ENCODE data around the gene SLIT3. TPM values are rescaled to one million over a fixed set of nuclear protein-coding genes. Genes with fewer than 3 reads are reported as not detected.

Gene SLIT3
- total RNA-seq, 2 experiments from 2014 or later: 0.30 to 0.43 TPM

DNA sequence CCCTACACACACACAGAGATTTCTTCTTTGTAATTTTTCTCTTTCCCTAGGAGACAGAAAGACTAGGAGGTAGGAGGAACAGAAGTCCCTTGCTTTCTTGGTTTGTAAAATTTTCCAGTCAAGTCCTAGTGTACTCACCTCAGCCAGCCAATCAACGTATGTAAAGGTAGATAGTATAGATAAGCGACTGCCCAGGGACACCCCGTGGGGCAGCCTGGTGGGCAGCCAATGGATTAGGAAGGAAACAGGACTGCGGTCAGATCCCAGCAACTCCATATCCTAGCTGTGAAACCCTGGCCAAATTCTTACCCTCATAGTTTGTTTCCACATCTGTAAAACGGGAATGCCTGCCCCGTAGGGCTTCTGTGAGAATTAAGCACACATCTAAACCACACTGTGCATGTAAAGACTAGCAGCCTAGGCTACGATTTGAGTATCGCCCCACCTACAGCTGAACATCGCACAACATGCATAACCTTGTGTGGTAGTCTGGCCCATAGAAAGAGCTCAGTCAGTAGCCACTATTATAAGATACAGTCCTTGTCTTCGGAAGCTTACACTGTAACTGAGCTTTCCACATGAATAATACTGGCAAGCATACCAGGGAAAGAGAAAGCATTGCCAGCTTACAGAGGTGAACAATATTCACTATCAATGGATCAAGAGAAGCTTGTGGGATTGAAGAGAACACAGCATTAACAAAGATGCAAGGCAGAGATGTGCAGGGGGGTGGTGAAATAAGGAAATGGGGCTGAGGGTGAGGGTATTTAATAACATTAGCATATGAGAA is 368.3 kb downstream of the SLIT3 start:
- Mint-ChIP-seq H3K4me3 (no peak overlapping the region), H3K27ac (no peak overlapping the region), H3K27me3 (ENCODE audit: low read depth) (peaks cover 5% of the 10 kb centered on the region), H3K4me1 (ENCODE audit: low read depth) (no peaks in the 10 kb centered on the region), H3K9me3 (no peaks in the 10 kb centered on the region), H3K36me3 (ENCODE audit: low read depth) (no peaks in the 10 kb centered on the region)
- DNase-seq: no peak
- CTCF ChIA-PET: interaction anchor here (0.6 to 1.3 kb wide), 2 partner anchors 253 to 1133 kb away, joined by 3 to 4 read pairs; no protein-coding TSS in a partner anchor
- intact Hi-C loops (cut with micrococcal nuclease): no loop called here

DNA sequence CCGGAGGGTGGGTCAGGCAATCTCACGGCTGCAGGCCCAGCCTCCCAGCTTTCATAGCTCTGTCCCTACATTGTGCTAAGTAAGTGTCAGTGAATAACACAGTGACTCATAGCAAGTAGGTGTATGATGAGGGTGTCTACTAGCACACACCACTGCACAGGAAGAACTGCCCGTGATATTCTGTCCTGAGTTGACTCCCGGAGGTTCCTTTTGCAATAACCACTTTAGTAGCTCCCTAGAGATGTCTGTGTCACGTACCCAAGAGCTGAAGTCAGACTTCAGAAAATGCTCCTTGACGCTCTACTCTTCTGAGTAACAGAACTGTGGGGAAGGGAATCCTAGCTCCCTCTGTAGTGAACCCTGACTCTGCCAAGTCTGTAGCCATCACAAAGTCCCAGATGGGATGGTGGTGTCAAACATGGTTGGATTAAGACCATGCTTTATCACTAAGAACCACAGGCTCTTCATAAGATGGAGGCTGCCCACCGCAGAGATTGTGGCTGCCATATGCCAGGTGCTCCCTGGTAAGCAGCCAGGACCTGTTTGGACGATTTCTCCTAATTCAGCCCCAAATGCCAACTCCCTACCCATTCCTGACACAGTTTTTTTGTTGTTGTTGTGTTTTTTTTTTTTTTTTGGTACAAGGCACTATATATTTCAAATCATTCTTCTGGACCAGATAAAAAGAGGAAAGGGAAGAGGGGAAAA is 369.1 kb downstream of the SLIT3 start:
- Mint-ChIP-seq H3K27ac (no peak overlapping the region), H3K4me3 (no peak overlapping the region), H3K36me3 (ENCODE audit: low read depth) (no peaks in the 10 kb centered on the region), H3K27me3 (ENCODE audit: low read depth) (peaks cover 9% of the 10 kb centered on the region), H3K4me1 (ENCODE audit: low read depth) (no peaks in the 10 kb centered on the region), H3K9me3 (no peaks in the 10 kb centered on the region)
- no peak for DNase-seq
- intact Hi-C loops (cut with micrococcal nuclease): no loop called here
- CTCF ChIA-PET: interaction anchor here (0.6 kb wide), 1 partner anchor 1133 kb away, joined by 4 read pairs; no protein-coding TSS in a partner anchor

GRCh38 chr5:168929656-168930055 is 371.3 kb downstream of the SLIT3 start:
- H3K4me1 Mint-ChIP-seq (ENCODE audit: low read depth): no peaks in the 10 kb centered on the region
- intact Hi-C loops (cut with micrococcal nuclease): no loop called here
- H3K4me3 Mint-ChIP-seq: no peak overlapping the region
- DNase-seq: no peak
- CTCF ChIA-PET: interaction anchor here (1.1 kb wide), 1 partner anchor 165 kb away, joined by 3 read pairs; no protein-coding TSS in a partner anchor
- no peak overlapping the region for H3K27ac Mint-ChIP-seq
- H3K27me3 Mint-ChIP-seq (ENCODE audit: low read depth): peaks cover 13% of the 10 kb centered on the region
- no peaks in the 10 kb centered on the region for H3K9me3 Mint-ChIP-seq
- H3K36me3 Mint-ChIP-seq (ENCODE audit: low read depth): no peaks in the 10 kb centered on the region

GRCh38 chr5:168925160-168925559 is 375.8 kb downstream of the SLIT3 start:
- DNase-seq: no peak
- H3K9me3 Mint-ChIP-seq: no peaks in the 10 kb centered on the region
- no peak overlapping the region for H3K27ac Mint-ChIP-seq
- intact Hi-C loops (cut with micrococcal nuclease): no loop called here
- H3K27me3 Mint-ChIP-seq (ENCODE audit: low read depth): peaks cover 37% of the 10 kb centered on the region
- peaks cover 4% of the 10 kb centered on the region for H3K4me1 Mint-ChIP-seq (ENCODE audit: low read depth)
- CTCF ChIA-PET: no interaction called here
- H3K4me3 Mint-ChIP-seq: no peak overlapping the region
- no peaks in the 10 kb centered on the region for H3K36me3 Mint-ChIP-seq (ENCODE audit: low read depth)

DNA sequence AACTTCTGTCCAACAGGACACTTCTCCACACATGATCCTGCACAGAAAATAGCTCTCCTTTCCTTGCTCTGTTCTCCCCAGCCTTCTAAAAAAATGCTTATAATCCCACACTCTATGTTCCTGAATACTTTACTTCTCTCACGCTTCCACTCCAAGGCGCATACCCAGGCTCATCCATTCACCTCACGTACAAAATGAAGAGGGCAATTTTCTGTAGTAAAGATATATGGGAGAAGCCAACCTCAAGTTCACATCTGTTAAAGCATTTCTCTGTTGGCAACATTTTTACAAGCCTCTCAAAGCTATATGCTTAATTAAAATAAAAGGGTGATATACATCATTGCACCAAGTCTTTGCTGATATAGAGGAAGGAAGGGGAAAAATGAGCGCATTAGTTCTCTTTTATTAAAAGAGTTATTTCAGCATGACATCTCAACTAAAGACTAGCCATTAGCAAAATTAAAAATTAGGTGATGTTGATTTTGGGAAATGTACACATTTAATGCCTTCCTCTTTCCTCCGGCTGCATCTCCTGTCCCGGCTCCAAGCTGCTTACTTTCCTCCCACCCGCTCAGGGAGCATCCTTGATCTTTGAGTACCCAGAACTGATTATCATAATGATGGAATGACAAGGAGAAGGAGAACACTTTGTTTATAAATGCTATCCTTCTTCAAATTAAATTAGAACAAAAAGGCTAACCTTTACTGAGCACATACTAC is 379.6 kb downstream of the SLIT3 start:
- CTCF ChIA-PET: no interaction called here
- Mint-ChIP-seq H3K27ac (no peak overlapping the region), H3K4me1 (ENCODE audit: low read depth) (peaks cover 4% of the 10 kb centered on the region), H3K9me3 (no peaks in the 10 kb centered on the region), H3K36me3 (ENCODE audit: low read depth) (no peaks in the 10 kb centered on the region), H3K4me3 (no peak overlapping the region), H3K27me3 (ENCODE audit: low read depth) (peaks cover 46% of the 10 kb centered on the region)
- intact Hi-C loops (cut with micrococcal nuclease): no loop called here
- no peak for DNase-seq

- CTCF ChIA-PET: no interaction called here
- Mint-ChIP-seq H3K36me3 (ENCODE audit: low read depth) (no peaks in the 10 kb centered on the region), H3K27ac (no peak overlapping the region), H3K27me3 (ENCODE audit: low read depth) (peaks cover 43% of the 10 kb centered on the region), H3K4me3 (no peak overlapping the region), H3K9me3 (no peaks in the 10 kb centered on the region), H3K4me1 (ENCODE audit: low read depth) (peaks cover 4% of the 10 kb centered on the region)
- intact Hi-C loops (cut with micrococcal nuclease): no loop called here
- no peak for DNase-seq
These were observed 380.7 kb downstream of the SLIT3 start for GRCh38 chr5:168920019-168920810.

DNA sequence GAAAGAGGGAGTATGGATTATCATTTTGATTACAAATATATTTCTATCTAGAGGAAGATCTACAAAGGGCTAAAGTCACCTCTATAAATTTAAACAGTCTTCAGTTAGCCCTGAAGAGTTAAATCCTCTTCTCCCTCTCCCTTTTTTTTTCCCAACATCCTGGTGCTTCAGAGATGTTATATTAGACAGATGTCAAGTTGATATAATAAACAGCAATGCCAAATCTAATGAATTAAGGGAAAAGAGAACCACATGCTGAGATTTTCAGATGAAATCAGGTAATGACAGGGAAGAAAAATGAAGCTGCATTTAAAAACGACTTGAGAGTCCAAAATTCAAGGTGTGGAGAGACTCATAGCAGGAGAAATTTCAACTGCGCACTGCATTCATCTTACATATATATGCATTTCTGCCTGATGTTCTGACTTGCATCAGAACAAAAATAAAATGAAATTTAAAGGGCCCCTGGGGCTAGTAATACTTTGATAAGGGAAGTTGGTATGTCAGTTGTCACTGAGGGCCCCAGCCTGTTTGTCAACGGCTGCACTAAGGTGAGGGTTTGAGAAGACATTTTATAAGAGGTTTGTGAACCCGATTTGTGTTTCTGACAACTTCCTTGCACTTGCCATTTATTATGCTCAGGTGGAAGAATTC is 382.9 kb downstream of the SLIT3 start:
- Mint-ChIP-seq H3K36me3 (ENCODE audit: low read depth) (no peaks in the 10 kb centered on the region), H3K4me3 (no peak overlapping the region), H3K4me1 (ENCODE audit: low read depth) (peaks cover 4% of the 10 kb centered on the region), H3K27ac (no peak overlapping the region), H3K9me3 (no peaks in the 10 kb centered on the region), H3K27me3 (ENCODE audit: low read depth) (peaks cover 40% of the 10 kb centered on the region)
- intact Hi-C loops (cut with micrococcal nuclease): no loop called here
- DNase-seq: no peak
- CTCF ChIA-PET: no interaction called here

GRCh38 chr5:168916852-168917251 is 384.1 kb downstream of the SLIT3 start:
- intact Hi-C loops (cut with micrococcal nuclease): no loop called here
- peaks cover 36% of the 10 kb centered on the region for H3K27me3 Mint-ChIP-seq (ENCODE audit: low read depth)
- peaks cover 4% of the 10 kb centered on the region for H3K4me1 Mint-ChIP-seq (ENCODE audit: low read depth)

GRCh38 chr5:168916266-168916665 is 384.7 kb downstream of the SLIT3 start:
- Mint-ChIP-seq H3K4me1 (ENCODE audit: low read depth) (peaks cover 4% of the 10 kb centered on the region), H3K27me3 (ENCODE audit: low read depth) (peaks cover 30% of the 10 kb centered on the region), H3K27ac (no peak overlapping the region), H3K9me3 (no peaks in the 10 kb centered on the region), H3K4me3 (no peak overlapping the region), H3K36me3 (ENCODE audit: low read depth) (no peaks in the 10 kb centered on the region)
- intact Hi-C loops (cut with micrococcal nuclease): no loop called here
- no peak for DNase-seq
- CTCF ChIA-PET: no interaction called here

More at GRCh38 chr5:168916852-168917251, 384.1 kb downstream of the SLIT3 start:
- DNase-seq: no peak
- Mint-ChIP-seq H3K36me3 (ENCODE audit: low read depth) (no peaks in the 10 kb centered on the region), H3K27ac (no peak overlapping the region), H3K4me3 (no peak overlapping the region), H3K9me3 (no peaks in the 10 kb centered on the region)
- CTCF ChIA-PET: no interaction called here

DNA sequence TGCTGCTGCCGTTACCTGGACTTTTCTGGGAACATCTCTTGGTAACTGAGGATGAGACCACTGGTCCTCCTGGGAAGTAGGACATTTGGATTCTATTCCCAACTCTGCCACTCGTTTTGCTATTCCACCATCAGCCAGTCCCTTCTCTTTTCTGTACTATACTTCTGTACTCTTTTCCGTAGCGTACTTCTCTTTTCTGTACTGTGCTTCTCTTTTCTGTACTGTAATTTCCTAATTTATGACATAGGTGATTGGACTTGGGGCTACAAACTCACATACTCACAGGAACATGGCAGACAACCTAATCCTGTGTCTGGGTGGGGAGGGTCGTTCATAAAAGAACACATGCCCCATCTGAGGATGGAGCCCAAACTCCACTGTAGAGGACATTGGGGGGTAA is 386.4 kb downstream of the SLIT3 start:
- intact Hi-C loops (cut with micrococcal nuclease): no loop called here
- Mint-ChIP-seq H3K36me3 (ENCODE audit: low read depth) (no peaks in the 10 kb centered on the region), H3K27me3 (ENCODE audit: low read depth) (peaks cover 13% of the 10 kb centered on the region), H3K9me3 (no peaks in the 10 kb centered on the region), H3K4me1 (ENCODE audit: low read depth) (no peaks in the 10 kb centered on the region), H3K27ac (no peak overlapping the region), H3K4me3 (no peak overlapping the region)
- CTCF ChIA-PET: no interaction called here
- no peak for DNase-seq

- no peak overlapping the region for H3K4me3 Mint-ChIP-seq
- intact Hi-C loops (cut with micrococcal nuclease): no loop called here
- no peaks in the 10 kb centered on the region for H3K36me3 Mint-ChIP-seq (ENCODE audit: low read depth)
- H3K27ac Mint-ChIP-seq: no peak overlapping the region
- peaks cover 6% of the 10 kb centered on the region for H3K27me3 Mint-ChIP-seq (ENCODE audit: low read depth)
- no peaks in the 10 kb centered on the region for H3K4me1 Mint-ChIP-seq (ENCODE audit: low read depth)
- CTCF ChIA-PET: interaction anchor here (0.6 kb wide), 1 partner anchor 29 kb away, joined by 3 read pairs; no protein-coding TSS in a partner anchor
- H3K9me3 Mint-ChIP-seq: no peaks in the 10 kb centered on the region
- DNase-seq: no peak
These were observed 390.1 kb downstream of the SLIT3 start for GRCh38 chr5:168910874-168911273.

Data from activated naive CD4-positive, alpha-beta T cell treated with anti-CD3 and anti-CD28 coated beads for 36 hours (primary cell).